B cell (primary cell): Measurements from ENCODE around the gene C19orf47. TPM values are rescaled to one million over a fixed set of nuclear protein-coding genes. Genes with fewer than 3 reads are reported as not detected.

ENCODE experiments used
- ATAC-seq: fragments of 200-7000 bp; cut with Tn5 transposase; one replicate; pipeline ENCODE4 v1.10.0; 2021; ENCODE audit warnings: low read depth, mild to moderate bottlenecking, moderate number of reproducible peaks, moderate library complexity
- CTCF ChIA-PET: fragments of 350-600 bp; sonication (Branson Sonifier 250); formaldehyde crosslinking; loops from one replicate; lab custom pipeline; 2021; ENCODE audit warnings: antibody characterized with exemption, inconsistent platforms; lab: Charles Lee
- POLR2A ChIA-PET: fragments of 350-600 bp; sonication (Branson Sonifier 250); formaldehyde crosslinking; loops from one replicate; lab custom pipeline; 2021; ENCODE audit warnings: antibody characterized with exemption; lab: Charles Lee
- DNase-seq: peaks from one replicate; pipeline ENCODE4 v3.0.0; 2013
- H2AFZ ChIP-seq: 2 replicates; pipeline ENCODE4 v1.6.1; 2012; ENCODE audit warnings: mild to moderate bottlenecking, low read depth, low read length; ENCODE audit not compliant: insufficient read depth, poor library complexity, severe bottlenecking
- H3K27ac ChIP-seq, 2 donors: 1 replicate in 1 of 2; 2 replicates in 1 of 2; pipeline ENCODE4 v1.5.1; 2012 to 2013; ENCODE audit warnings: low read length in 2 of 2, mild to moderate bottlenecking in 2 of 2, moderate library complexity in 1 of 2
- H3K27me3 ChIP-seq, 4 experiments: fragments of 200-600 bp in 1 of 4; sonication (generic) in 1 of 4; replicated peaks in 1 of 4; 1 replicate in 2 of 4; 2 replicates in 2 of 4; pipeline versions ENCODE4 v1.6.1 to v1.7.0; 2013 to 2016; ENCODE audit warnings: low read length in 3 of 4, mild to moderate bottlenecking in 2 of 4, mixed read lengths in 1 of 4, moderate library complexity in 1 of 4; ENCODE audit not compliant: insufficient read depth in 4 of 4, control insufficient read depth in 3 of 4; ENCODE audit errors: control extremely low read depth in 1 of 4
- H3K36me3 ChIP-seq, 2 experiments: replicated peaks in 1 of 2; 1 replicate in 1 of 2; 2 replicates in 1 of 2; pipeline versions ENCODE4 v1.6.1 to v1.7.1; 2013; ENCODE audit warnings: low read length in 1 of 2; ENCODE audit not compliant: insufficient read depth in 2 of 2, control insufficient read depth in 1 of 2; ENCODE audit errors: control extremely low read depth in 1 of 2, extremely low read depth in 1 of 2
- H3K4me1 ChIP-seq, 2 donors: fragments of 200-600 bp in 1 of 2; sonication (generic) in 1 of 2; 1 replicate in 1 of 2; 2 replicates in 1 of 2; pipeline versions ENCODE4 v1.5.1 to v1.6.1; 2013 to 2017; ENCODE audit warnings: low read length in 2 of 2; ENCODE audit not compliant: control insufficient read depth in 2 of 2, insufficient read depth in 2 of 2
- H3K4me2 ChIP-seq: replicated peaks from 2 replicates; pipeline ENCODE3; 2012; ENCODE audit warnings: mild to moderate bottlenecking, low read depth, low read length; ENCODE audit not compliant: poor library complexity, severe bottlenecking
- H3K4me3 ChIP-seq, 5 experiments: fragments of 200-600 bp in 1 of 5; sonication (generic) in 1 of 5; 1 replicate in 3 of 5; 2 replicates in 2 of 5; pipeline versions ENCODE4 v1.5.1 to v1.7.0; 2011 to 2016; ENCODE audit warnings: low read length in 4 of 5, mild to moderate bottlenecking in 4 of 5, low read depth in 2 of 5, control low read depth in 1 of 5, moderate library complexity in 1 of 5; ENCODE audit not compliant: insufficient read depth in 1 of 5; ENCODE audit errors: control extremely low read depth in 1 of 5, extremely low read depth in 1 of 5
- H3K79me2 ChIP-seq: fragments of 200-600 bp; sonication (generic); one replicate; pipeline ENCODE4 v1.6.0; 2016; ENCODE audit warnings: low read length; ENCODE audit not compliant: control insufficient read depth, insufficient read depth
- H3K9ac ChIP-seq: fragments of 200-600 bp; sonication (generic); 2 replicates; pipeline ENCODE4 v1.6.1; 2017; ENCODE audit warnings: mild to moderate bottlenecking, low read length, moderate library complexity
- H3K9me3 ChIP-seq, 3 donors: one replicate each; pipeline versions ENCODE4 v1.6.1 to v1.7.1; 2013; ENCODE audit warnings: low read length in 2 of 3; ENCODE audit not compliant: control insufficient read depth in 2 of 3, insufficient read depth in 1 of 3; ENCODE audit errors: control extremely low read depth in 1 of 3
- H4K20me1 ChIP-seq: 2 replicates; pipeline ENCODE4 v1.6.0; 2012; ENCODE audit warnings: mild to moderate bottlenecking, low read length; ENCODE audit not compliant: insufficient read depth, control insufficient read depth, poor library complexity, severe bottlenecking
- H3K27ac Mint-ChIP-seq: one replicate; pipeline ENCODE4 v1.8.0; 2021; ENCODE audit warnings: mixed read lengths
- H3K27me3 Mint-ChIP-seq: one replicate; pipeline ENCODE4 v1.8.0; 2021; ENCODE audit warnings: mixed read lengths
- H3K4me1 Mint-ChIP-seq: one replicate; pipeline ENCODE4 v1.8.0; 2021; ENCODE audit warnings: mixed read lengths
- H3K4me3 Mint-ChIP-seq: one replicate; pipeline ENCODE4 v1.8.0; 2021; ENCODE audit warnings: mixed read lengths
- H3K9me3 Mint-ChIP-seq: one replicate; pipeline ENCODE4 v1.8.0; 2022; ENCODE audit warnings: mixed read lengths; ENCODE audit not compliant: insufficient read depth
- CTCF ChIP-seq: fragments of 200-600 bp; IDR thresholded peaks from one replicate; pipeline ENCODE4 v1.8.0; 2022; ENCODE audit warnings: antibody characterized with exemption, mild to moderate bottlenecking
- EZH2 ChIP-seq: IDR thresholded peaks from 2 replicates; pipeline ENCODE4 v1.6.1; 2012; ENCODE audit warnings: borderline replicate concordance, low read depth, mild to moderate bottlenecking, moderate library complexity, low read length; ENCODE audit not compliant: insufficient read depth, poor library complexity, severe bottlenecking
- WGBS: methylation state at CpG from one replicate; pipeline ENCODE4 v1.1.5; 2013; ENCODE audit warnings: missing lambda C conversion rate; ENCODE audit not compliant: insufficient coverage; 5-methylcytosine and 5-hydroxymethylcytosine counted together
- intact Hi-C: fragments of 100-400 bp; cut with micrococcal nuclease; formaldehyde crosslinking; loops from one replicate; pipeline ENCODE4 v1.10.0; 2022
- polyA plus RNA-seq: library from polyadenylated mRNA; depleted of rRNA; stranded (reverse); fragments of >200 nt; gene quantifications from 2 replicates; pipeline ENCODE4 v1.2.3, GENCODE V29; 2012
- total RNA-seq, 2 donors: library from RNA; stranded (reverse); fragments of 120-200 nt in 1 of 2; gene quantifications; 1 replicate in 1 of 2; 2 replicates in 1 of 2; pipeline versions ENCODE4 v1.2.3 to v1.2.4, GENCODE V29; 2013 to 2022

The C19orf47 gene
- total and polyA plus RNA-seq, 2 donors (not counting 1 experiment from before 2014, with no cell fraction given), result 12.7 to 16.7 TPM

- Histone ChIP-seq H2AFZ (no peak overlapping the region), H3K79me2 (no peaks in the 10 kb centered on the region), H3K27me3 (no peaks in the 10 kb centered on the region), H3K9me3 (no peaks in the 10 kb centered on the region), H3K27ac (no peak overlapping the region), H3K4me1 (no peaks in the 10 kb centered on the region), H3K36me3 (peaks cover 0 to 53% of the 10 kb centered on the region in 2 experiments), H3K4me3 (no peak overlapping the region), H3K4me2 (no peak overlapping the region), H3K9ac (no peak overlapping the region), H4K20me1 (no peaks in the 10 kb centered on the region)
- intact Hi-C loops, result no loop called here
- H3K27ac Mint-ChIP-seq, result no peak overlapping the region
- TF ChIP-seq EZH2 (no peak), CTCF (no peak)
- ChIA-PET POLR2A (no interaction called here), CTCF (interaction anchor here (1.0 kb wide), 1 partner anchor 16 kb away, joined by 3 read pairs; no protein-coding TSS in a partner anchor)
- 98% methylated on average over 27 of the region's 27 CpGs for WGBS
- no peaks in the 10 kb centered on the region for H3K9me3 Mint-ChIP-seq
- ATAC-seq, result no peak
- DNase-seq, result no peak
- no peaks in the 10 kb centered on the region for H3K27me3 Mint-ChIP-seq
- H3K4me1 Mint-ChIP-seq, result no peaks in the 10 kb centered on the region
- H3K4me3 Mint-ChIP-seq, result no peak overlapping the region
Observed at GRCh38 chr19:40321566-40322270, 26.5 kb downstream of the C19orf47 start.

GRCh38 chr19:40321076-40321475 is 27.1 kb downstream of the C19orf47 start:
- CTCF ChIA-PET, result no interaction called here
- WGBS, result 97% methylated on average over 15 of the region's 18 CpGs
- no peak overlapping the region for H2AFZ ChIP-seq
- Mint-ChIP-seq H3K4me1 (no peaks in the 10 kb centered on the region), H3K27me3 (no peaks in the 10 kb centered on the region), H3K9me3 (no peaks in the 10 kb centered on the region), H3K4me3 (no peak overlapping the region), H3K27ac (no peak overlapping the region)
- POLR2A ChIA-PET, result no interaction called here
- intact Hi-C loops, result no loop called here
- no peaks in the 10 kb centered on the region for H3K79me2 ChIP-seq
- H4K20me1 ChIP-seq, result no peaks in the 10 kb centered on the region
- H3K9me3 ChIP-seq, result no peaks in the 10 kb centered on the region
- no peaks in the 10 kb centered on the region for H3K4me1 ChIP-seq
- no peak for TF ChIP-seq CTCF
- TF ChIP-seq EZH2, result no peak
- no peak for ATAC-seq
- no peak overlapping the region for H3K4me2 ChIP-seq
- peaks cover 0 to 47% of the 10 kb centered on the region in 2 experiments for H3K36me3 ChIP-seq
- no peak for DNase-seq
- H3K27me3 ChIP-seq, result no peaks in the 10 kb centered on the region
- no peak overlapping the region for H3K4me3 ChIP-seq
- no peak overlapping the region for H3K9ac ChIP-seq
- no peak overlapping the region for H3K27ac ChIP-seq
